ENCODE results near the gene RBBP9. TPM values are rescaled to one million over a fixed set of nuclear protein-coding genes. Genes with fewer than 3 reads are reported as not detected.

The RBBP9 gene
- total RNA-seq, 1 donor from 2014 or later = 26.2 TPM

GRCh38 chr20:18515973-18516372 is 18.9 kb upstream of the RBBP9 start:
- Mint-ChIP-seq H3K4me1 (ENCODE audit: low read depth) (peaks cover 2% of the 10 kb centered on the region), H3K9me3 (ENCODE audit: low read depth) (no peaks in the 10 kb centered on the region), H3K36me3 (ENCODE audit: insufficient read depth) (peaks cover 19% of the 10 kb centered on the region), H3K27me3 (no peaks in the 10 kb centered on the region), H3K27ac (no peak overlapping the region), H3K4me3 (ENCODE audit: low read depth) (no peak overlapping the region)
- TF ChIP-seq CTCF (IDR thresholded peaks at IDR 0.05; ENCODE audit: unreplicated experiment) = no peak
- DNase-seq (ENCODE audit: low spot score, unreplicated experiment) = no peak

- no peak for DNase-seq (ENCODE audit: low spot score, unreplicated experiment)
- Mint-ChIP-seq H3K27ac (no peak overlapping the region), H3K36me3 (ENCODE audit: insufficient read depth) (peaks cover 25% of the 10 kb centered on the region), H3K9me3 (ENCODE audit: low read depth) (no peaks in the 10 kb centered on the region), H3K4me1 (ENCODE audit: low read depth) (peaks cover 3% of the 10 kb centered on the region), H3K27me3 (no peaks in the 10 kb centered on the region), H3K4me3 (ENCODE audit: low read depth) (no peak overlapping the region)
- TF ChIP-seq CTCF (IDR thresholded peaks at IDR 0.05; ENCODE audit: unreplicated experiment) = no peak
Measured at GRCh38 chr20:18514127-18514526, 17.1 kb upstream of the RBBP9 start.

- Mint-ChIP-seq H3K27ac (no peak overlapping the region), H3K4me1 (ENCODE audit: low read depth) (peaks cover 10% of the 10 kb centered on the region), H3K9me3 (ENCODE audit: low read depth) (no peaks in the 10 kb centered on the region), H3K27me3 (no peaks in the 10 kb centered on the region), H3K4me3 (ENCODE audit: low read depth) (no peak overlapping the region), H3K36me3 (ENCODE audit: insufficient read depth) (peaks cover 25% of the 10 kb centered on the region)
- no peak for DNase-seq (ENCODE audit: low spot score, unreplicated experiment)
- no peak for TF ChIP-seq CTCF (IDR thresholded peaks at IDR 0.05; ENCODE audit: unreplicated experiment)
Measured at GRCh38 chr20:18513208-18513607, 16.2 kb upstream of the RBBP9 start.

GRCh38 chr20:18511571-18511970 is 14.5 kb upstream of the RBBP9 start:
- H3K27me3 Mint-ChIP-seq = no peaks in the 10 kb centered on the region
- TF ChIP-seq CTCF (IDR thresholded peaks at IDR 0.05; ENCODE audit: unreplicated experiment) = no peak
- DNase-seq (ENCODE audit: low spot score, unreplicated experiment) = no peak
- H3K27ac Mint-ChIP-seq = no peak overlapping the region
- peaks cover 18% of the 10 kb centered on the region for H3K4me1 Mint-ChIP-seq (ENCODE audit: low read depth)
- H3K9me3 Mint-ChIP-seq (ENCODE audit: low read depth) = no peaks in the 10 kb centered on the region
- H3K36me3 Mint-ChIP-seq (ENCODE audit: insufficient read depth) = peaks cover 25% of the 10 kb centered on the region
- H3K4me3 Mint-ChIP-seq (ENCODE audit: low read depth) = no peak overlapping the region

- Mint-ChIP-seq H3K9me3 (ENCODE audit: low read depth) (no peaks in the 10 kb centered on the region), H3K27me3 (peaks cover 3% of the 10 kb centered on the region), H3K4me1 (ENCODE audit: low read depth) (peaks cover 19% of the 10 kb centered on the region), H3K4me3 (ENCODE audit: low read depth) (peak within 1 kb of the TSS; percentile 100), H3K27ac (peak within 1 kb of the TSS; percentile 100), H3K36me3 (ENCODE audit: insufficient read depth) (peaks cover 13% of the 10 kb centered on the region)
- DNase-seq (ENCODE audit: low spot score, unreplicated experiment) = peak; percentile 87
- TF ChIP-seq CTCF (IDR thresholded peaks at IDR 0.05; ENCODE audit: unreplicated experiment) = no peak
Measured at GRCh38 chr20:18507218-18508191, 10.5 kb upstream of the RBBP9 start, which contains the start of gene SEC23B. SEC23B (plus strand) TSS chr20:18507940; CDS start chr20:18510836, 2,896 bp downstream.
